ENCODE measurements around the gene IGFALS. TPM values are rescaled to one million over a fixed set of nuclear protein-coding genes. Genes with fewer than 3 reads are reported as not detected.

IGFALS gene
- total RNA-seq, 4 donors from 2014 or later = 0.19 to 0.50 TPM; not detected in 2

- TF ChIP-seq CTCF (IDR thresholded peaks at IDR 0.05) = no peak
- ATAC-seq (ENCODE audit: low FRiP score) (no peak), DNase-seq (ENCODE audit: low spot score) (no peak)
These were observed 4.8 kb downstream of the IGFALS start for GRCh38 chr16:1788708-1789100.

GRCh38 chr16:1788095-1788707 is 5.3 kb downstream of the IGFALS start:
- TF ChIP-seq CTCF (IDR thresholded peaks at IDR 0.05) = no peak
- no peak for ATAC-seq (ENCODE audit: low FRiP score)
- no peak for DNase-seq (ENCODE audit: low spot score)

GRCh38 chr16:1787322-1788094 is 6.0 kb downstream of the IGFALS start:
- ATAC-seq (ENCODE audit: low FRiP score) (no peak), DNase-seq (ENCODE audit: low spot score) (no peak)

GRCh38 chr16:1787056-1787321 is 6.5 kb downstream of the IGFALS start:
- TF ChIP-seq CTCF (IDR thresholded peaks at IDR 0.05) = no peak
- ATAC-seq (ENCODE audit: low FRiP score) = no peak
- no peak for DNase-seq (ENCODE audit: low spot score)

More at GRCh38 chr16:1787322-1788094, 6.0 kb downstream of the IGFALS start:
- TF ChIP-seq CTCF (IDR thresholded peaks at IDR 0.05) = no peak

- ATAC-seq (ENCODE audit: low FRiP score) (no peak), DNase-seq (ENCODE audit: low spot score) (no peak)
- TF ChIP-seq CTCF (IDR thresholded peaks at IDR 0.05) = no peak
These were observed 7.1 kb downstream of the IGFALS start for GRCh38 chr16:1786242-1787055.

- no peak for ATAC-seq (ENCODE audit: low FRiP score)
- no peak for TF ChIP-seq CTCF (IDR thresholded peaks at IDR 0.05)
- DNase-seq (ENCODE audit: low spot score) = no peak
These were observed 7.7 kb downstream of the IGFALS start for GRCh38 chr16:1785846-1786170.

All from omental fat pad (tissue), 4 donors.